Activated CD4-positive, alpha-beta T cell treated with anti-CD3 and anti-CD28 coated beads, Interleukin-2, Interleukin-4, amounts not matched to agents 100 ng/mL and 50 ng/mL, durations not matched to agents 16 hours and 8 hours (primary cell): ENCODE data around the gene MKRN1.
"Not testable (repeated sequence)": the region's sequence is repeated elsewhere in the genome, so short reads cannot be mapped to it uniquely, and the experiment has no call there.

Source experiments
- DNase-seq: peaks from one replicate; pipeline ENCODE4 v3.0.0-alpha.2; 2020; ENCODE audit warnings: low spot score

MKRN1 gene, protein sequence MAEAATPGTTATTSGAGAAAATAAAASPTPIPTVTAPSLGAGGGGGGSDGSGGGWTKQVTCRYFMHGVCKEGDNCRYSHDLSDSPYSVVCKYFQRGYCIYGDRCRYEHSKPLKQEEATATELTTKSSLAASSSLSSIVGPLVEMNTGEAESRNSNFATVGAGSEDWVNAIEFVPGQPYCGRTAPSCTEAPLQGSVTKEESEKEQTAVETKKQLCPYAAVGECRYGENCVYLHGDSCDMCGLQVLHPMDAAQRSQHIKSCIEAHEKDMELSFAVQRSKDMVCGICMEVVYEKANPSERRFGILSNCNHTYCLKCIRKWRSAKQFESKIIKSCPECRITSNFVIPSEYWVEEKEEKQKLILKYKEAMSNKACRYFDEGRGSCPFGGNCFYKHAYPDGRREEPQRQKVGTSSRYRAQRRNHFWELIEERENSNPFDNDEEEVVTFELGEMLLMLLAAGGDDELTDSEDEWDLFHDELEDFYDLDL

GRCh38 chr7:140479062-140479738, at the start of gene MKRN1:
Gene MKRN1, minus strand, starts transcription at chr7:140479505. Its CDS starts 161 bp downstream, at chr7:140479344.
- DNase-seq = peak; percentile 95

DNA sequence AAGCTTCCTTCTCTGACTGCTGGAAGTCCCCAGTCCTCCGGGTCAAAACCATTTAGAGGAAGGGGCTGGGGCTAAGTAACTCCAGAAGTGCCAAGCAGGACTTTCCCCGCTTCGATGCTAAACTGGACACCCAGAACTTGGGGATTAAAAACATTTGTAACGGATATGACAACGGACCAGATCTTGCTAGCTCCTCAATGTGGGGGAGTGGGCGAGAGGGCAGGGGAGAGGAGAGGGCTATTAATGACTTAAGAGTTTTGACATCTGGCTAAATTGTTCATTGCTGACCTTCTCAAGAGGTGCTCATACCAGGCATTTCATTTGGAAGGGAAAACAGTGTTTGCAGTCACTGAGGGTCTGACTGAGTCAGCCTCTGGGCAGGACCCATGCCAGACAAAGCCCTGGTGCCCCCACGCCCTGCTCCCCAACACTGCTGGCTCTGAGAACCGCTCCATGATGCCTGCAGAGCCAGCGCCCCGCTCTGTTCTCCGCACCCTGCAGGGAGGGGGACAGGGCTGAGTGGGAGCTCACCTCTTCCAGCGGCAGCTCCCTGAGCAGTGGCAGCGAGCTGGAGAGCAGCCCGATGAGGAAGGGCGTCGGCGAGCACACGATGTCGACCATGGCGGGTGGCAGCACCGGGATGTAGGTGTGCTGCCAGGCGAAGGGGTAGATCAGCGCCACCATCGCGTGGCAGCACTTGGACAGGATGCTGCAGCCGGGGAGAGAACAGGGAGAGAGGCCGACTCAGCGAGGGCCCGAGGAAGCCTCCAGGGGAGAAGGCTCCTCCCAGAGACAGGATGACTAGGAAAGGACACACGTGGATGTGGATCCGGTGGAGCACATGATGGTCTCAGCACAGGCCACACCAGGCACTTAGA, 47.7 kb upstream of the MKRN1 start:
- DNase-seq = no peak

GRCh38 chr7:140526214-140526613, 46.9 kb upstream of the MKRN1 start:
- DNase-seq = no peak

DNA sequence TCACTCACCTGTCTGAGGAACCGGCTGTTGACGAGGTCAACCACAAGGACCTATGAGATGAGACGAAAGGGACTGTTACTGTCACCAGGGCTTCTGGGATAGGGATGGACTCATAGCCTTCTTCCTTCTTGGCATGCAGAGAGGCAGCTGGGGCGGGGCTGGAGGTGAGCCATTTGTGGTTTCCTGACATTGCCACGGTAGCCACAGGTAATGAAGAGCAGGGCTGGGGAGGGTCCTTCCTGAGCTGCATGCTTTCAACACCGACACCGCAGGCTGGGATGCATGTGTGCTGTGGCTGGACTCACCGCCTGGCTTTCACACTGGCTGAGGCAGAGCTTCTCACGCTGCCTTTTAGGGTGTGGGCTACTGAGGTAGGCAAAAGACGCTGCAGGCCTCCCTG, 46.4 kb upstream of the MKRN1 start:
- no peak for DNase-seq

GRCh38 chr7:140521421-140521820, 42.1 kb upstream of the MKRN1 start:
- DNase-seq = no peak

DNA sequence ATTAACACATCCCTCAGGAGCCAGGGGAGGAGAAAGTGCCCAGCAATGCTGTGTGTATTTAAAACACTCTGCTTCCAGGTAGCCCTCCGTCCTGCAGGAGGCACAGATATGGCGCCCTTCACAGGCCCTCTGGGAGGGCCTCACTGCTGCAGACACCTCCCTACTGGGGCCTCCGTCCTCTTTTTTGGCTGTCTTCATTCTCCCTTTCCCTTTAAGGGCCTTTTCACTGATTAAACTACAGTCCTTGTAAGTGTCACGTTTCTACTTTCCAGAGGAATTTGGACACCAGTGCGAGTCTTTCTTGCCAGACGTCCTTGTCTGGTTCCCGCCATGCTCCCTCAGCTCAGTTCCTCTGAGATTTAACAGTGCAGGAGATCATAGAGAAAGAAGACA, 39.7 kb upstream of the MKRN1 start:
- no peak for DNase-seq

- DNase-seq = no peak
Measured at GRCh38 chr7:140518370-140519006, 39.2 kb upstream of the MKRN1 start.

DNA sequence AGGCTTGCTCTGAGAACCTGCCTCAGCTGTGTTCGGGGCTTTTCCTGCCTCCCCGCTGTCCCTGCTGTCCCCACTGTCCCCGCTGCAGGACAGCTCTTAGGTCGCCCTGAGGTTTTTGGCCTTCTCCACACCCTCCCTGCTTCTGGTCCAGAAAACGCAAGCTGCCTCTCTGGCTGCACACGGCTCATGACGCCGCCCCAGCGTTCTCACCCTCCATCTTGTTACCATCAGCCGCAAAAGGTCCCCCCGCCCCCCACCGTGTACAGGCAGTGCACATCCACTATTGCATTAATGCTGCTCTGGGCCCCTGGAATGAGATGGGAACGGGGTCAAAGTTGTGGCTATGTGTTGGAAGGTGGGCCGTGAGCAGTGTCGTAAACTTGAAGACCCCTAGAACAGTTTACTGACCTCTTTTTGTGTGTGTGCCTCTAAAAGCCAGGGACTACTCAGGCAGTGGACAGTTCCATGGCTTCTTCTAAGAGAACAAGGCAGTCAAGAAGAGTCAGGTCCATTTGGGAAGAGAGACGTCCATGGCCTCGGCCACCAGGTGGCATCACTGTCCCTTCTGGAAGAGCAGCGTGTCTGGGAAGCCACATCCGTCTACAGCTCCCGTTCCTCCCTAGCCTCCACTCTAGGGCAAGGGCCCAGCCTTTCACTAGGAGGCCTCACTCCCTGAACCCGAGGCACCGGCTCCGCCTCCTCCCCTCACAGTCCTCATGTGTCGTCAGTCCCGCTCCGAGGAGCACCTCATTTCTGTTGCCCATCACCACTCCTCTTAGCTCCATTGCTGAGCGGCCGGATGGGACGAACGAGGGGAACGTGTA, 38.5 kb upstream of the MKRN1 start:
- DNase-seq = peak; percentile 61

DNA sequence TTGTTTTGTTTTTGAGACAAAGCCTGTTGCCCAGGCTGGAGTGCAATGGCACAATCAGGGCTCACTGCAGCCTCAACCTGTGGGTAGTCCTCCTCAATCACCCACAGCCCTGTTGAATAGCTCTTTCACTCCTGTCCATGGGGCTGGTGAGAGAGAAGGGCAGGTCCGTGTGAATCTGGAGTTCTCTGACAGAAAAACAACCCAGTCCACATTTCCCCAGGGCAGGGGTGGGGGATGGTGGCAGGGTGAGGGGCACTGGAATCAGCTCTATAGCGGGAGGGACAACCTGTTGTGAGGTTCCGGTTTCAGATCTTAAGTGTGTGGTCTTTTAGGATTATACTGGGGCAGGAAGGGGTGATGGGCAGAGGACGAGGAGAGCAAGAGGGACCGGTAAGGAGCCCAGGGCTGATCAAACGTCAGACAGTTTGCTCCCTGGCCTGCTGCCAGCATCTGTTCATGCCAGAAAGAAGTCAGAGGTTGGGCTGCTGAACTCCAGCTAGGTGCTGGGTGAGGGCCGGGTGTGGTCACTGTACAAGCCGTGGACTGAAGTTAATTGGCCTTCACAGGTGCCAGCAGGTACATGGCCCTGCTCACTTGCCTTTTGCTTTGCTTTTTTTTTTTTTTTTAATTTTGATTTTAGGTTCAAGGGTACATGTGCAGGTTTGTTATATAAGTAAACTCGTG, 33.2 kb upstream of the MKRN1 start:
- DNase-seq = no peak

- DNase-seq = no peak
Measured at GRCh38 chr7:140509789-140510188, 30.5 kb upstream of the MKRN1 start.

GRCh38 chr7:140507556-140507955, 28.3 kb upstream of the MKRN1 start:
- DNase-seq = not testable (repeated sequence)

DNA sequence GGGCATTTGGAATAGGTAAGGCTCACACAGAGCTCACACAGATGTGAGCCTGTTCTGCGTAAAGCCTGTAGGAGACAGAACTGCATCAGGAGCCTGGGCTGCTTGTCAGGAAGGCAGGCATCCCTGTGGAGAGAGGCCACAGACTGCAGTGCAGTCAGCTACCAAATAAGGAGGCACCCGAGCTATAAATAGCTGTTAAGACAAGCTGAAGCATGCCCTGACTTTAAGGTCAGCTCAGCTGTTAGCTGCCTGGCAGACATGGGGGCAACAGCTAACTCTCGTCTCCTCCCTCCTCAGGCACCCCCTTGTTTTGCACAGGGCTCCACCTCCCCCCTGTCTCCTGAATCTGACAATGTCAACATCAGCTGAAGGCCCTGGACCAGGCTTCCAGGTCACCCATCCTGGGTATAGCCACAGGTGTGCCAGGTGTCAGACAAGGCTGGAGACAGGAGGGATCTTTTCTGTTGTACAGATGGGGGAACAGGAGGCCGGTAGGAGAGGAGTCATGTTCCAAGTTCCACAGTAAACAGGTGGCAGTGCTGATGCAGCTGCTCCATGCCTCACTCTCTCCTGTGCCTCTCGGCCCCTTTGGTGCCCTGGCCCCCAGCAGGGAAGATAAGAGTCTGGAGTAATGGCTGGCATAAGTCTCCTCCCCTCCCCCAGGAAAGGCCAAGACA, 27.6 kb upstream of the MKRN1 start:
- no peak for DNase-seq

DNA sequence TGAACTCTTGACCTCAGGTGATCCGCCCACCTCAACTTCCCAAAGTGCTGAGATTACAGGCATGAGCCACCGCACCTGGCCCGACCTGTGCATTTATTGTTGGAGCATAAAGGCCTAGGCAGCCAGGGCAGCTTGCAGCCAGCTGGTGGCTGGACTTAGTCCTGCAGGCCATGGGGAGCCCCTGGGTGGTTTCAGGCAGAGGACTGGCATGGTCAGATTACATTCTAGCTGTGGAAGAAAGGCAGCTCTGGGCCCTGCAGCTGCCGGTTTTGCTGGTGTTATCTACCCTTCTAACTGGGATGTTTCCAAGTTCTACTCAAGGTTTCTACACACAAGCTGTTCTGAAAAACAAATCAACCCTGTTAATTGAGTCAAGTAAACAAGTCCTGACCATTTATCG, 22.7 kb upstream of the MKRN1 start:
- no peak for DNase-seq

- DNase-seq = not testable (repeated sequence)
Measured at GRCh38 chr7:140497807-140498206, 18.5 kb upstream of the MKRN1 start.

DNA sequence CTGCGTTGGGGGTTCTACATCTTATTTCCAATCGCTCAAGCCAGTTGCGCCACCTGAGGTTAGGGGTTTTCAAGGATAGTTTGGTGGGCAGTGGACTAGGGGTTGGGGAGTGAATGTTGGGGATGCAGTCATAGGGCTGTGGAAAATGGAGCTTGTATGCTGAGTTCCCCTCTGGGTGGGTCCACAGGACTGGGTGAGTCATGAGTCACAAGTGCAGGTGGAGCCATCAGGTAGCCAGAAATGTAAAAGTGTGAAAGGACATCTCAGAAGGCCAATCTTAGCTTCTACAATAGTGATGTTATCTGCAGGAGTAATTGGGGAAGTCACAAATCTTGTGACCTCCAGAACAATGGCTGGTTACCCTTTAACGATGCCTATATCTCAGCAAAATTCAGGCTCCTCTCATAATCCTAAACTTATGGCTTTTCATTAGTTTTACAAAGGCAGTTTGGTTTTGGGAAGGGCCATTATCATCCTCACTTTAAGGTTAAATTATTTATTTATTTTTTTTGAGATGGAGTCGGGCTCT, 18.0 kb upstream of the MKRN1 start:
- DNase-seq = no peak

DNA sequence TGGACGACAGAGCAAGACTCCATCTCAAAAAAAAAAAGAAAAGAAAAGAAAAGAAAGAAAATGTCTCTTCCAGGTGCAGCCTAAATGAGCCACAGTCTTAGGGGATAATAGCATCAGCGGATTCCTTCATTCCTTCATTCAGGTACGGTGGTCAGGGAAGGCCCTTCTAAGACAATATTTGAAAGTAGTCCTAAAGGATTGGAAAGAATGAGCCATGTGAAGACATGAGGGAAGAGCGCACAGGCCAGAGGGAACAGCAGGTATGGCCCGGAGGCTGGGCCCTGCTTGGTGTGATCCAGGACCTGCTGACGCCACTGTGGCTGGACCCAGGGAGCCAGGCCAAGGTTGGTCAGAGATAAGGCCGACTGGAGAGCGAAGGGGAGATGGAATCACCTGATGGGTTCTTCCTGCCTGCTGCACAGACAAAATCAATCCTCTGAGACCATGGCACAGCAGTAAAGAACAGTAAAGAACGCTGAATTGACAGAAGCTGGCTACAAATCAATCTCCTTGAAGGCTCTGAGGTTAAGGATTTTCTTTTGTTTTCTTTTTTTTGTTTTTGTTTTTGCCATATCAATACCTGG, 16.3 kb upstream of the MKRN1 start:
- DNase-seq = no peak

GRCh38 chr7:140494867-140495266, 15.6 kb upstream of the MKRN1 start:
- DNase-seq = no peak

DNA sequence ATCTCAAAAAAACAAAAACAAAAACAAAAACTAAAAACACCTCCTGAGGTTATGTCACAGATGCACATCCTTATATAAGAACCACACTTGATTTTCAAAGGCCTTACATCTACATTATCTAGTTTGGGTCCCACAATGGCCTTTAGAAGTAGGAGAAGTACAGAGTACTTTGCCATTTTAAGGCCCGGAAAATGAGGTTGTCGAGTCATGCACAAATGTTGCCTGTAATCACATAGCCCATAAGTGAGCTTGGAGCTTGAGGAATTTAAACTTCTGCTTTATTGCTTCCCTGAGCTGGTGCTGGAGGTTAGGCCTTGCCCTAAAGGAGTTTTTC, 9.7 kb upstream of the MKRN1 start:
- DNase-seq = no peak

GRCh38 chr7:140485500-140486265, 6.4 kb upstream of the MKRN1 start:
- peak; percentile 9 for DNase-seq
